Epidermal melanocyte (primary cell): ENCODE data around the gene ARID1B.

ENCODE experiments used
- DNase-seq: peaks from one replicate; pipeline ENCODE4 v3.0.0; 2011; ENCODE audit warnings: low spot score; ENCODE audit not compliant: insufficient read length

Gene ARID1B

GRCh38 chr6:157069585-157069984, 292.4 kb downstream of the ARID1B start:
- no peak for DNase-seq

GRCh38 chr6:157070403-157071107, 293.4 kb downstream of the ARID1B start:
- DNase-seq, result peak; percentile 37

- no peak for DNase-seq
Measured at GRCh38 chr6:157072128-157072527, 294.9 kb downstream of the ARID1B start.

GRCh38 chr6:157073596-157073995, 296.4 kb downstream of the ARID1B start:
- DNase-seq, result no peak

GRCh38 chr6:157074969-157075368, 297.8 kb downstream of the ARID1B start:
- no peak for DNase-seq

- no peak for DNase-seq
Measured at GRCh38 chr6:157075549-157076450, 298.6 kb downstream of the ARID1B start.

GRCh38 chr6:157076451-157076822, 299.3 kb downstream of the ARID1B start:
- DNase-seq, result no peak

- DNase-seq, result no peak
Measured at GRCh38 chr6:157077251-157077650, 300.1 kb downstream of the ARID1B start.

- DNase-seq, result no peak
Measured at GRCh38 chr6:157078326-157078725, 301.1 kb downstream of the ARID1B start.

- DNase-seq, result no peak
Measured at GRCh38 chr6:157079277-157079676, 302.1 kb downstream of the ARID1B start.

- no peak for DNase-seq
Measured at GRCh38 chr6:157079771-157080170, 302.6 kb downstream of the ARID1B start.

- no peak for DNase-seq
Measured at GRCh38 chr6:157080986-157081391, 303.8 kb downstream of the ARID1B start.

GRCh38 chr6:157083343-157083742, 306.2 kb downstream of the ARID1B start:
- DNase-seq, result no peak

GRCh38 chr6:157086632-157087031, 309.5 kb downstream of the ARID1B start:
- DNase-seq, result no peak

- no peak for DNase-seq
Measured at GRCh38 chr6:157087974-157088373, 310.8 kb downstream of the ARID1B start.

- DNase-seq, result no peak
Measured at GRCh38 chr6:157088841-157089240, 311.7 kb downstream of the ARID1B start.

GRCh38 chr6:157089258-157089657, 312.1 kb downstream of the ARID1B start:
- DNase-seq, result peak; percentile 56

- DNase-seq, result no peak
Measured at GRCh38 chr6:157089851-157090250, 312.7 kb downstream of the ARID1B start.

- no peak for DNase-seq
Measured at GRCh38 chr6:157090736-157091135, 313.6 kb downstream of the ARID1B start.

- no peak for DNase-seq
Measured at GRCh38 chr6:157091243-157091642, 314.1 kb downstream of the ARID1B start.

- no peak for DNase-seq
Measured at GRCh38 chr6:157091856-157092460, 314.8 kb downstream of the ARID1B start.

GRCh38 chr6:157092736-157093135, 315.6 kb downstream of the ARID1B start:
- DNase-seq, result no peak
